Stimulated activated CD4-positive, alpha-beta T cell treated with anti-CD3 and anti-CD28 coated beads, TNF-alpha, amount 100 ng/mL, for 1 hour (primary cell): ENCODE results near the gene CCDC73.
"Not testable (repeated sequence)": the region's sequence is repeated elsewhere in the genome, so short reads cannot be mapped to it uniquely, and the experiment has no call there.

Experiments
- DNase-seq, 3 donors: peaks; one replicate each; pipeline ENCODE4 v3.0.0-alpha.2; 2020; ENCODE audit warnings: low read depth in 3 of 3, low spot score in 1 of 3

The CCDC73 gene

DNA sequence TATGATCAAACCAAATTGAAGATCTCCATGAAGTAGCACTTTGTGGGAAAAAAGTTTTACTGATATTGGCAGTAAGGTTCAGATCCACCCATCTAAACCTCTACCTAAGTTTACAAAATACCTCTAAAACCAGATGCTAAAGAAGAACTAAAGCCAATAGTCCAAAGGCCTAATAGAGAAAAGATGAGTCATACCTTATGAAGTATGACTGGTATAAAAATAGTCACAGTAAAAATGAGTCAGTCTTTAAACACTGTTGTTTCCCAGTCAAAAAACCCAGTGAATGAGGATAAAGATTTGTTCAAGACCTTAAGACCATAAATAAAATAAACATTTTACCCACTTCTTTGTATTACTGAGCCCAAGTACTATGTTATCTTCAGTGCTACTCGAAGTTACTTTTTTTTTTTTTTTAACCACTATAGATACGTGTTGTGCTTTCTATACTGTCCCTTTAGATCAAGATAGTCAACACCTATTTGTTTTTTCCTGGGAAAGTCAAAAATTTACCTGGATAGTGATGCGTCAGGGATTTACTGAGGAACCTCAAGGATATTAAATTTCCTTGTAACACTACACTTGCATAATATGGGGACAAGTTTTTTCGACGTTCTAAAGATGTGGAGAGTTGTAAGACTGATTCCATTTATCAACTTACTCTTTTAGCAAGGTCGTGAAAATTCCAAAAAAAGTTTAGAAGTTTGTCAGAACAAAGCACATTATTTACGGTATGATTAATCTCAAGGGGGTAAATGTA, 87.3 kb downstream of the CCDC73 start:
- DNase-seq: no peak

DNA sequence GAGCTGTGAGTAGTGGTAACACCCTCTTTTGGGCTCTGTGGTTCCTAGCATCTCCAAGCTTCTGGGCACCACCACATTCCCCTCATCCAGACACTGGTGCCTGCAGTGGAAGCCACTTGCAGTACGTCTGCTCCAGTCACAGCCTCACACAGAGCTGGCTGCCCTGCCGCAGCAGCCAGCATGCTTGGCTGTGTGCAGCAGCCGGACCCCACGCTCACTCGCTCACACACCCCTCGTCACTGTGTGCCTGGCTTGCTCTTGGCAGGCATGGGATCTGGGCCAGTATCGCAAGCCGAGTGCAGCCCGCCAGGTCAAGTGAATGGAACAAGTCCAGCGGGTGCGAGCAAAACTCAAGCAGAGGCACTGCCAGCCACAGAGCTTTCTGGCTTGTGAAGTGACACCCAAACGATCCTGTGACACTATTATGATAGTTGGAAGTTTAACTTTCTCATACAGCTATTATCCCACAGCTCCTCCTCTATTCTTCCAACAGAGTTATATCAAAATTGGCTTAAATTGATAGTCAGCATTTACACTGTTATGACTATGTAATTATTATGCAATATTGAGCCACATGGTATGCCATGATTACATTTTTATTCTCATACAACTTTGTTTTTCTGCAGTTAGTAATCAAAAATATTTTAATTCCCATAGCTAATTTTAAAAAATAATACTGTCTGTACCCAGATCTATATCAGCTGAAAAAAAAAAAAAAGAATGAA, 89.0 kb downstream of the CCDC73 start:
- no peak for DNase-seq

DNA sequence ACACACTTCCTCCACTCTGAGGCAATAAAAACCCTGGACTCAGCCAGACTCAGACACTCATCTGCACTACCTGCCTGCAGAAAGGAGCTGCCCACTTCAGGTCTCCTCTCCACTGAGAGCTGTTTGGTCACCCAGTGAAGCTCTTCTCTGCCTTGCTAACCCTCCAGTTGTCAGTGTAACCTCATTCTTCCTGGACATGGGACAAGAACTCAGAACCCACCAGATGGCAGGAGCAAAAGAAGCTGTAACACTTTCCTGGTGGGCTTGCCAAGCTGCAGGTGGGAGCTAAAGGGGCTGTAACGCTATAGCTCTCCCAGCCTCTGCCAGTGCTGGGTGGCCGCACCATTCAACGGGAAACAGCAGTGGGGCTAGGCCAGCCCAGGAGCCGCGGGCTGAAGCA, 89.7 kb downstream of the CCDC73 start:
- no peak for DNase-seq

DNA sequence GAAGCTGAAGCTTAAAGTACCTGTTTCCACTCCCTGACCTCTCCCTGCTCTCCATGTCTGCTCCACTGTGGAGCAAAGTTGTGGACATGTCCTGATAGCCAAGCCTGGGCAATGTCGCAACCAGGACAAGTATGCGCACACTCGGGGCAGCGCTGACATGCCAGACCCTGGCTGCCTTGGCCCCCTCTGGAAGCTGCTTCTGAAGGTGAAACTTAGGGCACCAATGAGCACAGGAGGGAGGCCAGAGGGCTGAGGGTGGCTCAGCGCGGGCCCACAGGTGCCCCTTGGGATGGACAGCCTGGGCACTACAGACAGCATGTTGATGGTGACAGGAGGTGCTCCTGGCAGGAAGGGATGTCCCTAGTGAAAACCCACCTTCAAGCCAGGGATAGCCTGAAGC, 90.2 kb downstream of the CCDC73 start:
- no peak for DNase-seq

DNA sequence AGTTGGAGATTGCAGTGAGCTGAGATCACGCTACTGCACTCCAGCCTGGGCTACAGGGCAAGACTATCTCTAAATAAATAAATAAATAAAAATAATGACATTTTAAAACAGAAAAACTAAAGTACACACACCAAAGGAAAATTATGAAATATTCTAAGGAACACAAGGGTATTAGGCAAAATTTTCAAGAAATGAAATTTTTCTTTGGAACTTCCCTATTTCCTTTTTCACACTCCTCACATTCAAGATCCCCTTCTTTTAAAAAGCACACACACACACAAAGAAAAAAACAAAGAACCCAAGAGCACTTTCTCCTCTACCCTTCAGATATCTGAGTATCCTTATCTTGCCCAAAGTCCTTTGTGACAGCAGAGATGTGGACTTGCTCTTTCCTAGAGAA, 92.8 kb downstream of the CCDC73 start:
- DNase-seq: no peak

DNA sequence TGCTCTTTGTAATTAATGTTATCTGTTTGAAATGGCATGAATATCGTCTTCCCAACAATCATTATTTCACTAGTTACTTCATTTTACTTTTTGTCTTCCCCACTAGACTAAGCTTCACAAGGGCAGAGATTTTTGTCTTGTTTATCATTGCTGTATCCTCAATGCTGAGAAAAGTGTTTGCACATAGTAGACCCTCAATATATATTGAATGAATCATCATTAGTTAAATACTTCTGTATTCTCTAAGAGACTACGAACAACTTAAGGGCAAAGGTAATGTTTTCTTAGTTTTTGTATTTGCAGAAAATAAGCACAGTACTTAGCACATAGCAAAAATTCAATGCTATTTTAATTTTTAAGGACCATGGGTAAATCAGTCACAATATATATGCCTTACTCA, 95.9 kb downstream of the CCDC73 start:
- DNase-seq: no peak

DNA sequence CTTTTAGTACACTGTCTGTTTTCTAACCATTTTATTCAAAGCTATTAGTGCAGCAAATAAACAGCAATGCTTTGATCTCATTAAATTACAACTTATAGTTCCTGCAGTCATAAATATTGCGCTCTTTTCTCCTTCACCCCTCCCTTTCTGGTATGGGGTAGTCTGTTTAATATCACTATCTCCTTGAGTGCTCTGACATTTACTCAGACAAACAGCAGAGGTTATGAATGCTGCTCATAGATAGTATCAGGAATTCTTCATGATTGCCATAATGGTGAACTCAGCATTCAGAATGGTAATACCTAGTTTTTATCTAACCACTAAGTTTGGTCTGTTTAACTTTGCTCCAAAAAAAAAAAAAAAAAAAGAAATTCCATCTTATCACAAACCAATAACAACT, 123.4 kb downstream of the CCDC73 start:
- DNase-seq: no peak

DNA sequence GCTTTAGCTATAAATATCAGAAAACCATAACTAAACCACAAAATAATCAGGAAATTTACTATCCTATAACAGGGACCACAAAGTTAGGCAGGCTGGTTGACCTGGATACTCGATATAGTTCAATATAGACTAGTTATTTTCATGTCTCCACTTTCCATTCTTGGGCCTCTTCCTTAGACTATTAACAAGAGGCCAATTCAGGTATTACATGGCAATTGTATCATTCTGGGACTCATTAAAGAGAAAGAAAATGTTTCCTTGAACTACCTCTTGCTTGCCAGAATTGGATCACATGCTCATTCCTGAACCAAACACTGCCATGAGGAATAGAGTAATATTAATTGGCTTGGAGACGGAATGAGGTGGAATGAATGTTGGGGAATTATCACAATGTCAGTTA, 134.8 kb downstream of the CCDC73 start:
- DNase-seq: no peak

DNA sequence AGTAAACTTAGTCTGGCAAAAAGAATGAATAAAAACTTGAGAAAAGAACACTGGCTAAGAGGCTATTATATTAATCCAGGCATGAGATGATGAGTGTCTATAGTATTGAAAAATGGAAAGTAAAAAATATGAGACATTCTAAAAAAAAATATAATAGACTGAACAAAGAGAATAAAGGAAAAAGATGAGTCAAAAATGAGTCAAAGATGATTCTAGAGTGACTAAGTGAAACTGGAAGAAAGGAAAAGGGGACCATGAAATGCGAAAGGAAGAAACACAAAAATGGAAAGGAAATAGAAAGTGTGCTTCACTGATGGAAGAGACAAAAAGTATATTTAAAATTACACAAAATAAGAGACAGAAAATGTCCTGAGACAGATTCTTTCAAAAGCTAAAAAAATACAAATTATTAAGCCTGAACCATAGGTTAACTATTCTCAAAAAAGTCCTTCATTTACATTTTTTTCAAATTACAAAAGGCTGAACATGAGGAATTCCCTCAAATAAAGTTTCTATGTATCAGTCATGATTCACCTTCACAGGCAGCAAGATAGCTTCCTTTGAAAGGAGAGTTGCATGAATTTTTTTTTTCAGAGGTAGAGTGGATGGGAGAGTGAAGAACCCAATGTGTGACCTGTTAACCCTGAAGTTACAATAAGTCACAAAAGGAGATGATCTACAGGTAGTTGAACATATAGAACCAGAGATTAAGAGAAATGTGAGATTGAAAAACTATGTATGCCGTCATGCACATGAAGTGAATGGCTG, 135.6 kb downstream of the CCDC73 start:
- DNase-seq: no peak

DNA sequence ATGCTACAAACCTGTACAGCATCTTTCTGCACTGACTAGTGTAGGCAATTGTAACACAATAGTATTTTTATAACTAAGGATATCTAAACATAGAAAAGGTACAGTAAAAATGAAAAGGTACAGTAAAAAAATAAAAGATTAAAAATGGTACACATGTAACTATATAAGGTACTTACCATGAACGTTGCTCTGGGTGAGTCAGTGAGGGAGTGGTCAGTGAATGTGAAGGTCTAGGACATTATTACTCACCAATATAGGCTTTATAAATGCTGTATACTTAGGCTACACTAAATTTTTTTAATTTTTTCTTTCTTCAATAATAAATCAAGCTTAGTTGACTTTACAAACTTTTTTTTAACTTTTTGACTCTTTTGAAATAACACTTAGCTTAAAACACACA, 150.9 kb downstream of the CCDC73 start:
- no peak for DNase-seq

DNA sequence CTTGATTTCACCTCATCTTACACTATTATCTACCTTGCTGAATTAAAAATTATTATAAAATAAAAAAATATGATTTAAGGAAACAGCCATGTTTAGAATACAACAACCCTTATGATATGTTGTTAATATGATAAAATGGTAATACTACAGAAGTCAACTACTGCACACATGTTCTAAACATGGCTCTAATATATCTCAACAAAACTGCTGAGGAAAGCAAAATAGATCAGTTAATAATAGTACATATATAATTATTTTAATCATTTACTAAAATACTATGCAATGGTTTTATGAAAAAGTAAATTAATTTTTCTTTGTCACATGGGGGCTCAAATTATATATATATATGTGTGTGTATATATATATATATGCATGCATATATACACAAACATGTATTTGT, 153.1 kb downstream of the CCDC73 start:
- no peak for DNase-seq

DNA sequence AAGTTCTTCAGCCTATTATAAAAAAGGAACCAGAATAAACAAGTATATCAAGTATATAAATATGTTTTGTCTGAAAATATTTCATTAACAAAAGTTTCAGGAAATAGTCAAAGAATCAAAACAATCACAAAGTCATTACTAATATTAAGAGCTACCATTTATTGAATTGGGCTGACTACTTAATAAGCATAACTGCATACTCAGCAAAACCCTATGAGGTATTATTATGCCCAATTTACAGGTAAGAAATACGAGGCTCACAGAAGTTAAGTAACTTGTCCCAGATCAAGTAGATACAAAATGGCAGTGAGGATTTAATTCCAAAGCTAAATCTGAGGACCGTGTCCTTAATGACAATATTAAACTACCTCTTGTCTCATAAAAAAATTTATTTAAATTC, 158.6 kb downstream of the CCDC73 start:
- no peak for DNase-seq

DNA sequence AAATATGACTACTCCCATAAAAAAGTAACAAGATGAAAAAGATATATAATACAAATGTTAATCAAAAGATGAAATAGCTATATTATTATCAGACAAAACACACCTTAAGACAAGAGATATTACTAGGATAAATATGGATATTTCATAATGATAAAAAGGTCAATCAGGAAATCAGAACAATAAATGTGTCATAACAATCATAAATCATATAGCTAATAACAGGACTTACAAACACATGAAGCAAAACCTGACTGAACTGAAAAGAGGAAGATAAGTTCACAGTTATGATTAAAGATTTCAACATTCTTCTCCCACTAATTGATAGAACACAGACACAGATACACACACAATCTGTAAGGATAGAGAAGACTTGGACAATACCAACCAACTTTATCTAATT, 163.6 kb downstream of the CCDC73 start:
- no peak for DNase-seq

DNA sequence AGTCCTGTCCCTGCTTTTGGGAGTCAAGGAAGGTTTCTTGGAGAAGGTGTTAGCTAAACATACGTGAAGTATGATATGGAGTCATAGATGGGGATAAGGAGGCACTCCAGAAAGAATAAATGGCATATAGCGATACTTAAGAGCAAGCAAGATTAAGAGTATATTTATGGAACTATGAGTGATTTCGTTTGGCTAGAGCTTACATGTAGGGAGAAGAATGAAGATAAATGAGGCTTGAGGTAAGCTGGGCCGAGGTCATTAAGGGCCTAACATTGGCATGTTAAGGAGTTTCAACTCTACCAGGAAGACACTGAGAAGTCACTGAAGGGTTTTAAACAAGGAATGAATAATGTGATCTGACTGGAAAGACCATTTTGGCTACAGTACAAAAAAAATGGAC, 177.6 kb downstream of the CCDC73 start:
- no peak for DNase-seq

DNA sequence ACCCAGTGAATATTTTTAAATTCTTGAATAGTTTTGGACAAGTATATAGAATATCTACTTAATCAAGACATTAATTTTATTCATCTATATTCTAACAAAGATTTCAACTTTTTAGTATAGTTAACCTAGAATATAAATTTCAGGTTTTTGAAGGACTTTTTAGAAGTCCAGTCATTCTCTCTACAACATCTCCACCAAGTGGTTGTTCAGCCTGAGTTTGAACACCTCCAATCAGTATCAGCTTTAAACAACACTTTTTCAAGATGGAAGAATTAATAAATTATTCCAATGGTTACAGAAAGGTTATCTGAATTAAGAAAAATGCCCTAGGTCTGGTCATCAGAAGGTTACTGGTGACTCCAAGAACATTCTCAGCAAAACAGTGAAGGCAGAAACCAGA, 179.0 kb downstream of the CCDC73 start:
- DNase-seq: no peak

DNA sequence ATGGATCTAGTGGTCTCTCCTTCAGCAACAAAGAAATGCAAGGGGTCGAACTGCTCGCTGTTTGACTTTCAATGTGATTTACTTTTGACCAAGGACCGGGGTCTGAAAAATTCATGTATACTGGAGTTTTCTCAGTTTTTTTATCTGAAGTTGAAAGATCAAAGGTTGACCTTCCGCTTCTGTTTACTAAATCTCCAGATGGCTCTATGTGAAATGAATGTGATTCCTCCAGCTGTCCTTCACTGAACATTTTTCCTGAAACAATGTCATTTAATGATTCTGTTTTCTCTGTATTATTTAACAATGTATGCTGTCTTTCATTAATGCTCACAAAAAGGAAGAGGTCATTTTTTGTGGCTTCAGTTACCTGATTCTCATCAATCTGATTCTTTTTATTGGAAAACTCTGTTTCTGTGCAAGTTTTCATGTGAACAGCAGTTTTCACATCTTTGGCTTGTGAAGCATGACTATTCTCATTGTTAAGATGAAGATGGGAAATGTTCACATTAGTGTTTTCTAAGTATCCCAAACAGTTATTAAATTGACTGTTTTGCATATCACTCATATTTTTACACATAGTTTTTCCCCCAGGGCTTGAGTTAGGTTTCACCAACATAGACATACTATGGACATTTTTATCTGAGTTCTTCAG, 180.8 kb downstream of the CCDC73 start:
- no peak for DNase-seq

DNA sequence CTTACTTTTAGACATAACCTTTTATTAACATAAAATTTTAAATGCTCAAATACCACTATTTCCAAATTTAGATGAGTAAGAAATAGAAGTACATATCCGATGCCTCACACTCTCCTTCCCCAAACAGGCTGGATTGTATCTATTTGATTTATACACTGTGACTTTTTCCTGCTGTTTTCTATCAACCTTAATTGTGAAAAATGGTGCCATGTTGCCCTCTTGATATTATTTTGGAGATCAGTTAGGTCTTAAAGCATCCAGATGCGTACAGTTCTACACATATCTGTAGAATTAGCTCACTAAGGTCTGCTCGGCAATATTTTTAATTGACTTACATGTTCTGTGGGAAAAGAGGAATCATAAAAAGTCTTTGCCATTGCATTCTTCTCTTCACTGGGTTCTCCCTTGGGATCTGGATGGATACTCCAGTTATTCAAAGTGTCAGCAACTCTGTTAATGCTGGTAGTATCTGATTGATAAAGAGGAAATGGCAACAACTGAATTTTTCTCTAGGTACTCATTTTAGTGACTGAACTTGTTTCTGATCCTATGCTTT, 183.6 kb downstream of the CCDC73 start:
- no peak for DNase-seq

DNA sequence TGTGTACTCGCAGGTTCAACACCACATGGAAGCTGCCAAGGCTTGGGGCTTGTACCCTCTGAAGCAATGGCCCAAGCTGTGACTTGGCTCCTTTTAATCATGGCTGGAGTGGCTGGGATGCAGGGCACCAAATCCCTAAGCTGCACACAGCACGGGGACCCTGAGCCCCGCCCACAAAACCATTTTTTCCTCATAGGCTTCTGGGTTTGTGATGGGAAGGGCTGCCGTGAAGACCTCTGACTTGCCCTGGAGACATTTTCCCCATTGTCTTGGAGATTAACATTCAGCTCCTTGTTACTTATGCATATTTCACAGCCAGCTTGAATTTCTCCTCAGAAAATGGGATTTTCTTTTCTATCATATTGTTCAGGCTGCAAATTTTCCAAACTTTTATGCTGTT, 185.6 kb downstream of the CCDC73 start:
- DNase-seq: not testable (repeated sequence)

DNA sequence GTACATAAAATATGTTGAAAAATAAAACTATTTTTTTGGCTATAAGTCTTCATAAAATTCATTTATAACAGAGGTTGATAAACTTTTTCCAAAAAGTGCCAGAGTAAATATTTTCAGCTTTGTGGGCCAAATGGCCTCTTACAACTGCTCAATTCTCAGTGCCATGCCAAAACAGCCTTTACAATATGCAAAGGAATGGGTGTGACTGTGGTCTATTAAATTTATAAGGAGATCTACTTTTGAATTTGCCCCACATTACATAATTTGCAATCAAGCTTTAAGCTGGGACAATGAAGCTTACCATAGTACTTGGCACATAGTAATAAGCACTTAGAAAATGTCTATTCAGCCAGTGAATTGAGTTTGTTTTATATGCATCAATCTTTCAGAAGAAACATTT, 188.2 kb downstream of the CCDC73 start:
- DNase-seq: no peak

DNA sequence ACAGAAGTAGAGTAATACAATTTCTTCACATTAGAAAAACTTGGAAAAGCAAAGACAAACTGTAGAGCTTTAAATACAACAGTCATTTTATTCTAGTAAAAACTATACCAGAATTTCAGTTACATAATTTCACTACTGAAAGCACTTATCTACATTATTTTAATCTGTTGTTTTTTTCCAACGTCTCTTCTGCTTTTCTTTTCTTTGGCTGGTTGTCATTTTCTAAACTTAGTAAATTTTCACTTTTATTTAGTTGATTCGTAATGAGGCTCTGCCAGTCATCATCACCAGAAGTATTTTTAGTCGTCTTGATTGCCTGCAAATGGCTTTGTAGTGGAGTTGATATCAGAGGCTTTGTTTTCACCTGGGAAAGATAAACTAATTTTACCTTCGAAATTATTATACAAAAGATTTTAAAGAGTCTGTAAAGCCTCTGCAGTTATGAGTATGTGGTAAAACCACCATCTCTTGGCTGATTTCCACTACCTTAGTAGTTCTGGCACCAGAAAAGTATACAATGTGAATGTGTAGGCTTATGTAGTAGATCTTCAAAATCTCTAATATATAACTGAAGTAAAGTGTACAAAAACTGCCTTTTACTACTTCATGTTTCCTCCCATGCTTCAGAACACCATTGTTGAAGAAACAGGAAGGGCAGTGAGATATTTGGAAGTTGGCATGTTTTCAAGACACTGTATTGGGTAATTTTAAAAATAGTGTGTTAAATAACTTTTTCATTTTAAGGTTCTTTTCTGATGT, 191.6 kb downstream of the CCDC73 start:
- no peak for DNase-seq

DNA sequence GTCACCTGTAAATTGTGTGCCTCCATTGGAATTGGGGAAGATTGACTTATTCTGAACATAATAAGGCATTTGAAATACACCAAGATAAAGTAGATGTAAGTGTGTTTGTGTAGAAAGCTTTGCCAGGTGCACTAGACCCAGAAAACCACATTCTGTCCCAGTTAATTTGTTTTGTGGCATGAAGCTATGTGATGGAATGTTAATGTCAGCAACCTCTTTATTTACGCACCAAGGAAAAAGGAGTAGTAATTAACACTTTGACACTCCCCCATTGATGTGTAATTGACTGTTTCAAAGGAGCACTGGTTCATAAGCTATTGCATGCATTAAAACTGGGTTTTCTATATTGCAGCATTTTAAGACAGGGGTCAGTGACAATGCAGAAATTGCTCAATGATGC, 196.5 kb downstream of the CCDC73 start:
- DNase-seq: no peak
